DND-41 (cell line): Measurements from ENCODE around the gene BOLL.

Experiments
- CTCF ChIP-seq: IDR thresholded peaks from 2 replicates; pipeline ENCODE4 v1.5.1; 2012; ENCODE audit warnings: borderline replicate concordance, low read length, moderate library complexity, mild to moderate bottlenecking; ENCODE audit not compliant: poor library complexity, severe bottlenecking; ENCODE audit errors: extremely low read depth
- EZH2 ChIP-seq: IDR thresholded peaks from 3 replicates; pipeline ENCODE4 v1.6.1; 2012; ENCODE audit warnings: borderline replicate concordance, low read depth, mild to moderate bottlenecking, moderate library complexity, low read length, inconsistent platforms; ENCODE audit not compliant: severe bottlenecking

DNA sequence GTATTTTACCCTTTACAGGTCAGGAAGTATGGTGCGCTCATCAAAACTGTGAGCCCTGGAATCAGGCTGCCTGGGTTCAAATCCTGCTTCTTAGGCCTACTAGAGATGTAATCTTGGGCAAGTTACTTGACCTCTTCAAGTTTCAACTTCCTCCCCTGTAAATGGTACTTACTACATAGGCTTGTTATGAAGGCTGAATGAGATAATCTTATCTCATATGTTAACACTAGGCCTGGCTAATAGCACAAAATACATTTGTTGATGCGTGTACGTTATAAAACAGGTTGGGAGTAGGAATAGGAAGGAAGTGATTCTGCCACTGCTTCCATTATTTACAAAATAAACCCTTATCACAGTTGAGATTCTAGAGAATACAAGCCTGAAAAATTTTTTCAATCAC is 108.1 kb downstream of the BOLL start:
- TF ChIP-seq CTCF (no peak), EZH2 (no peak)
